Measurements from ENCODE around the gene METTL23. TPM values are rescaled to one million over a fixed set of nuclear protein-coding genes. Genes with fewer than 3 reads are reported as not detected.

METTL23 gene
- total RNA-seq, 2 donors from 2014 or later: 39.5 to 47.9 TPM

DNA sequence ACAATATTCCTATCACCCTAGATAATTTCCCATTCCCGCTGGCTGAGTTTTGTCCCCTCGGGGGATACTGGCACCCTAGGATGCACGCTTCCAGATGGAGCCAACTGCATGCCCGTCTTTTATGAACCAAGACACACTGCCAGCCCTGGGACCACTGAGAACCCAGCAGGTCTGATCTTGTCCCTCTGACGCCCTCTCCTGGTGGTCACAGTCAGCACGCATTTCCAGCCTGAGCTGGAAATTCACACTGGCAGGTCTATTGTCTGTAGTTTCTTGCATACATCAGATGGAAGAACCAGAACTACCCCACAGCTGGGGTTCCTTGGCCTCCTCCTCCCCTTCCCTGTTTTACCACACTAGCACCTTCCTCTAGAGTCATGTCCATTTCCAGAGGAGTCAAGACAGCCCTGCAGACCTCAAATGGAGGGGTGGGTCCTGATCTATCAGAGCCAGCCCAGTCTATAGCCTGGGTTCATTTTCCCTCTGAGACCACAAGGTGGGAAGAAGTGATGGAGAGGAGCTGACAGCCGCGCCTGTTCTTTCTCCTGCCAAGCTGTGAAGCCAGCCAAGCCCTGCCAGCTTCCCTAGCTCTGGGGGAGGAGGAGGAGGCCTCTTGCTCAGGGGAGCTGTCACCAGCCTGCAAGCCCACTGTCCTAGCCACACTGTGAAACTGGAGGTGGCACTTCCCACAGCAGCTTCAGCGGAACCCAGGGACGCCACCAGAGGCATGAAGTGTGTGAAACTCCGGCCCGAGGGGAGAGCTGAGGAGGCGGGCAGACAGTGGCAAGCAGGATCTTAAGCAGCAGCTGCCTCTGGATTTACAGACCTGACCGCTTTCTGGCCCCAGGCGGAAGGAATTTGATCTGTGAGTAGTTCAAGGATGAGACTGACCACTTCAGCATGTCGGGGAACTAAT lies 45.2 kb upstream of the METTL23 start:
- peak overlapping the region; percentile 13 to 37 for H3K27ac ChIP-seq
- intact Hi-C loops (cut with DNase I): loop anchor here (5.0 kb wide), 1 partner anchor 36 kb away; no protein-coding TSS in a partner anchor
- no peaks in the 10 kb centered on the region for H3K9me3 ChIP-seq
- peak; percentile 65 for DNase-seq (ENCODE audit: low spot score)
- WGBS: 37% methylated on average over 16 of the region's 16 CpGs
- no peaks in the 10 kb centered on the region for H3K27me3 ChIP-seq (replicated peaks; ENCODE audit: insufficient read depth)
- no peaks in the 10 kb centered on the region for H3K4me1 ChIP-seq (replicated peaks)
- H3K4me3 ChIP-seq: no peak overlapping the region
- H3K36me3 ChIP-seq: no peaks in the 10 kb centered on the region
- peak; percentile 31 for TF ChIP-seq POLR2AphosphoS5 (IDR thresholded peaks at IDR 0.05)
- TF ChIP-seq, protein P1, sequence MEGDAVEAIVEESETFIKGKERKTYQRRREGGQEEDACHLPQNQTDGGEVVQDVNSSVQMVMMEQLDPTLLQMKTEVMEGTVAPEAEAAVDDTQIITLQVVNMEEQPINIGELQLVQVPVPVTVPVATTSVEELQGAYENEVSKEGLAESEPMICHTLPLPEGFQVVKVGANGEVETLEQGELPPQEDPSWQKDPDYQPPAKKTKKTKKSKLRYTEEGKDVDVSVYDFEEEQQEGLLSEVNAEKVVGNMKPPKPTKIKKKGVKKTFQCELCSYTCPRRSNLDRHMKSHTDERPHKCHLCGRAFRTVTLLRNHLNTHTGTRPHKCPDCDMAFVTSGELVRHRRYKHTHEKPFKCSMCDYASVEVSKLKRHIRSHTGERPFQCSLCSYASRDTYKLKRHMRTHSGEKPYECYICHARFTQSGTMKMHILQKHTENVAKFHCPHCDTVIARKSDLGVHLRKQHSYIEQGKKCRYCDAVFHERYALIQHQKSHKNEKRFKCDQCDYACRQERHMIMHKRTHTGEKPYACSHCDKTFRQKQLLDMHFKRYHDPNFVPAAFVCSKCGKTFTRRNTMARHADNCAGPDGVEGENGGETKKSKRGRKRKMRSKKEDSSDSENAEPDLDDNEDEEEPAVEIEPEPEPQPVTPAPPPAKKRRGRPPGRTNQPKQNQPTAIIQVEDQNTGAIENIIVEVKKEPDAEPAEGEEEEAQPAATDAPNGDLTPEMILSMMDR (IDR thresholded peaks at IDR 0.05): peak; percentile 60 to 86 (median 76)
- no peak for TF ChIP-seq POLR2A (IDR thresholded peaks at IDR 0.05)

GRCh38 chr17:76682296-76682695 lies 44.3 kb upstream of the METTL23 start:
- no peak for DNase-seq (ENCODE audit: low spot score)

GRCh38 chr17:76683011-76683755 lies 43.5 kb upstream of the METTL23 start:
- intact Hi-C loops (cut with DNase I): loop anchor here (5.0 kb wide), 1 partner anchor 34 kb away; no protein-coding TSS in a partner anchor
- H3K4me1 ChIP-seq (replicated peaks): no peaks in the 10 kb centered on the region
- H3K36me3 ChIP-seq: no peaks in the 10 kb centered on the region
- H3K27me3 ChIP-seq (replicated peaks; ENCODE audit: insufficient read depth): no peaks in the 10 kb centered on the region
- no peak overlapping the region for H3K27ac ChIP-seq
- H3K4me3 ChIP-seq: no peak overlapping the region
- DNase-seq (ENCODE audit: low spot score): no peak
- TF ChIP-seq POLR2AphosphoS5 (IDR thresholded peaks at IDR 0.05) (no peak), POLR2A (IDR thresholded peaks at IDR 0.05) (no peak)
- TF ChIP-seq, protein P1 (IDR thresholded peaks at IDR 0.05): no peak
- WGBS: 75% methylated on average over 18 of the region's 18 CpGs
- H3K9me3 ChIP-seq: no peaks in the 10 kb centered on the region

More at GRCh38 chr17:76682296-76682695, 44.3 kb upstream of the METTL23 start:
- TF ChIP-seq, protein P1 (IDR thresholded peaks at IDR 0.05): no peak
- TF ChIP-seq POLR2A (IDR thresholded peaks at IDR 0.05) (no peak), POLR2AphosphoS5 (IDR thresholded peaks at IDR 0.05) (no peak)
- no peaks in the 10 kb centered on the region for H3K9me3 ChIP-seq
- H3K36me3 ChIP-seq: no peaks in the 10 kb centered on the region
- H3K4me1 ChIP-seq (replicated peaks): no peaks in the 10 kb centered on the region
- H3K27me3 ChIP-seq (replicated peaks; ENCODE audit: insufficient read depth): no peaks in the 10 kb centered on the region
- H3K4me3 ChIP-seq: no peak overlapping the region
- intact Hi-C loops (cut with DNase I): loop anchor here (5.0 kb wide), 1 partner anchor 35 kb away; no protein-coding TSS in a partner anchor
- peak overlapping the region; percentile 13 to 37 for H3K27ac ChIP-seq
- 72% methylated on average over 12 of the region's 12 CpGs for WGBS

DNA sequence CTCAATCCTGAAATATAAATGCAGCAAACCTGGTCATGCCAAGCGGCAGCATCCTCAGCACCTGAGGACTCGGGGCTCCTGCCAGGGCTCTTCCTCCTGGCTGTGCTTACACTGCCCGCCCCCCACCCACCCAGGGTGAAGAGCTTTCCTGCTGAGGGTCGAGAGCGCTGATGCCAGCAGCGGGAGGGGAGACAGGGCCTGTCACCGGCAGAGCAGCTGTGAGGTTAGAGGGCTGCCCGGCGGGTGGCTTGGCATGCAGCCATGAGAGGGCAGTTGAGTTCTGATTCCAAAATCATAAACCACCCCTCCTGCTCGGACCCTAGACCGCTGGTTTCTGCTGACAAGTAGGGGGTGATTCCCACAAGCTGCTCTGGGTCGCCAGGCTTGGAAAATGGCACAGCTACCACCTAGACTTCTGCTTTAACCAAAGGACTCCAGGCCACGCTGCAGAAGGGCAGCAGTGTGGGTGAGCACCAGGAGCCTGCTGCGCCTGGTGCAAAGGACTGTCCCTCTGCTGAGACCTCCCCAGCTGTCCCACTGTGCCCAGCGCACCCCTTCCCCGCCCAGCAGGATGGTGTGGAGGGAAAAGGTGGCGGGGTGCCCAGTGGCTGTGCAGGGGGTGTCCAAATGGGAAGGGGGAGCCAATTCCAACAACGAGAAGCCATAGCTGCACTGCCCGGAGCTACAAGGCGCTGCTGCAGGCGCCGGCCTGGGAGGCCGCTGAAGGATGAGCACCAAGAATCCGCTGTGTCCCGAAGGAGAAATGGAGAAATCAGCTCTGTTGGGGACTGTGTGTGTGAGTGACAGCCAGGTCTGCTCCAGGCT lies 42.5 kb upstream of the METTL23 start:
- H3K4me3 ChIP-seq: no peak overlapping the region
- H3K9me3 ChIP-seq: no peaks in the 10 kb centered on the region
- H3K27me3 ChIP-seq (replicated peaks; ENCODE audit: insufficient read depth): no peaks in the 10 kb centered on the region
- no peak overlapping the region for H3K27ac ChIP-seq
- TF ChIP-seq POLR2AphosphoS5 (IDR thresholded peaks at IDR 0.05) (no peak), POLR2A (IDR thresholded peaks at IDR 0.05) (no peak)
- TF ChIP-seq, protein P1 (IDR thresholded peaks at IDR 0.05): no peak
- no peaks in the 10 kb centered on the region for H3K36me3 ChIP-seq
- intact Hi-C loops (cut with DNase I): loop anchor here (5.0 kb wide), 1 partner anchor 33 kb away; no protein-coding TSS in a partner anchor
- H3K4me1 ChIP-seq (replicated peaks): no peaks in the 10 kb centered on the region
- no peak for DNase-seq (ENCODE audit: low spot score)
- WGBS: 81% methylated on average over 23 of the region's 25 CpGs
